HCT116 (cell line): Measurements from ENCODE around the gene NPIPA3. TPM values are rescaled to one million over a fixed set of nuclear protein-coding genes. Genes with fewer than 3 reads are reported as not detected.

Source experiments
- ATAC-seq: fragments of 200-7000 bp; cut with Tn5 transposase; 2 replicates; pipeline ENCODE4 v1.9.1; 2020; ENCODE audit warnings: mild to moderate bottlenecking, moderate library complexity
- BruUV-seq: library from RNA; stranded (reverse); fragments of 400-500 nt; replicated peaks from 2 replicates; lab custom pipeline; 2021; lab: Mats Ljungman, UMichigan
- CTCF ChIA-PET: fragments of 300-600 bp; sonication (Branson Sonifier 250); formaldehyde crosslinking; loops from one replicate; lab custom pipeline; 2021; ENCODE audit warnings: antibody characterized with exemption; lab: Charles Lee
- POLR2A ChIA-PET: fragments of 300-600, 350-600 bp; sonication (Branson Sonifier 250); formaldehyde crosslinking; loops from one replicate; lab custom pipeline; 2021; ENCODE audit warnings: antibody characterized with exemption; lab: Charles Lee
- RAD21 ChIA-PET, 2 experiments: fragments of 300-600 bp; sonication (Branson Sonifier 250); formaldehyde crosslinking; loops; one replicate each; lab custom pipeline; 2023; ENCODE audit warnings: low total read pairs in 2 of 2; ENCODE audit not compliant: uncharacterized antibody in 2 of 2, unreplicated experiment in 2 of 2, low non-redundant PET in 1 of 2; lab: Charles Lee
- DNase-seq: peaks from one replicate; pipeline ENCODE4 v3.0.0-alpha.2; 2010; ENCODE audit warnings: low read depth, low spot score
- H2AFZ ChIP-seq: fragments of 200-600 bp; shearing (Covaris generic), sonication (generic); 2 replicates; pipeline ENCODE4 v1.6.1; 2017; ENCODE audit warnings: low read depth, mixed run types, mixed read lengths, antibody characterized with exemption, low read length; ENCODE audit not compliant: poor library complexity, severe bottlenecking
- H3K27ac ChIP-seq: 2 replicates; pipeline ENCODE4 v1.5.1; 2012; ENCODE audit warnings: low read depth, low read length
- H3K27me3 ChIP-seq: fragments of 200-600 bp; sonication (generic); 2 replicates; pipeline ENCODE4 v1.6.1; 2016; ENCODE audit warnings: mixed run types, low read length, mixed read lengths; ENCODE audit not compliant: insufficient read depth
- H3K36me3 ChIP-seq, 2 experiments: fragments of 200-500 bp in 1 of 2; fragments of 200-600 bp in 1 of 2; sonication (Bioruptor generic) in 1 of 2; sonication (generic) in 1 of 2; 2 replicates each; pipeline versions ENCODE4 v1.5.1 to v1.6.1; 2014 to 2016; ENCODE audit warnings: low read length in 2 of 2, inconsistent platforms in 1 of 2, mixed read lengths in 1 of 2, mixed run types in 1 of 2; ENCODE audit not compliant: insufficient read depth in 2 of 2, control insufficient read depth in 1 of 2
- H3K4me1 ChIP-seq, 2 experiments: fragments of 200-600 bp in 1 of 2; sonication (generic) in 1 of 2; 2 replicates each; pipeline versions ENCODE4 v1.5.1 to v1.6.1; 2012 to 2017; ENCODE audit warnings: low read length in 2 of 2, inconsistent platforms in 1 of 2, mild to moderate bottlenecking in 1 of 2, mixed read lengths in 1 of 2, mixed run types in 1 of 2, moderate library complexity in 1 of 2; ENCODE audit not compliant: insufficient read depth in 2 of 2, control insufficient read depth in 1 of 2
- H3K4me2 ChIP-seq: fragments of 200-600 bp; sonication (generic); 2 replicates; pipeline ENCODE4 v1.6.1; 2017; ENCODE audit warnings: mixed run types, low read length, mixed read lengths
- H3K4me3 ChIP-seq, 2 experiments: fragments of 200-600 bp in 1 of 2; sonication (generic) in 1 of 2; replicated peaks in 1 of 2; 2 replicates each; pipeline ENCODE4 v1.5.1; 2011 to 2016; ENCODE audit warnings: low read length in 2 of 2, control low read depth in 1 of 2, low read depth in 1 of 2, mild to moderate bottlenecking in 1 of 2, mixed read lengths in 1 of 2, mixed run types in 1 of 2
- H3K79me2 ChIP-seq: fragments of 200-600 bp; sonication (generic); 2 replicates; pipeline ENCODE4 v1.6.1; 2017; ENCODE audit warnings: mild to moderate bottlenecking, mixed run types, low read length, moderate library complexity, mixed read lengths; ENCODE audit not compliant: insufficient read depth
- H3K9ac ChIP-seq: fragments of 200-600 bp; sonication (generic); 2 replicates; pipeline ENCODE4 v1.6.1; 2016; ENCODE audit warnings: low read length, mixed read lengths
- H3K9me2 ChIP-seq: fragments of 200-600 bp; sonication (generic), shearing (Covaris generic); 2 replicates; pipeline ENCODE4 v1.6.1; 2017; ENCODE audit warnings: mixed run types, mild to moderate bottlenecking, moderate library complexity; ENCODE audit not compliant: insufficient read depth
- H3K9me3 ChIP-seq, 2 experiments: fragments of 200-500 bp in 1 of 2; fragments of 200-600 bp in 1 of 2; sonication (Bioruptor generic) in 1 of 2; sonication (generic) in 1 of 2; 2 replicates each; pipeline ENCODE4 v1.6.1; 2014 to 2017; ENCODE audit warnings: low read length in 2 of 2, mixed read lengths in 2 of 2, inconsistent platforms in 1 of 2, low read depth in 1 of 2, mild to moderate bottlenecking in 1 of 2, mixed run types in 1 of 2, moderate library complexity in 1 of 2; ENCODE audit not compliant: control insufficient read depth in 1 of 2, insufficient read depth in 1 of 2
- H4K20me1 ChIP-seq: fragments of 200-600 bp; sonication (generic), shearing (Covaris generic); 2 replicates; pipeline ENCODE4 v1.6.1; 2017; ENCODE audit warnings: mixed run types, mild to moderate bottlenecking, moderate library complexity; ENCODE audit not compliant: insufficient read depth
- ATF3 ChIP-seq: IDR thresholded peaks from 2 replicates; pipeline ENCODE4 v1.6.1; 2012
- CBX3 ChIP-seq: IDR thresholded peaks from 2 replicates; pipeline ENCODE4 v1.6.1; 2012; ENCODE audit warnings: low read depth
- CEBPB ChIP-seq: IDR thresholded peaks from 2 replicates; pipeline ENCODE4 v1.6.1; 2012; ENCODE audit warnings: low read depth
- EGR1 ChIP-seq: IDR thresholded peaks from 2 replicates; pipeline ENCODE4 v1.6.1; 2012; ENCODE audit warnings: low read depth
- ELF1 ChIP-seq: IDR thresholded peaks from 2 replicates; pipeline ENCODE4 v1.6.1; 2012; ENCODE audit warnings: low read depth, borderline replicate concordance
- EZH2 ChIP-seq: fragments of 200-600 bp; sonication (generic); IDR thresholded peaks from 2 replicates; pipeline ENCODE4 v1.6.1; 2017; ENCODE audit warnings: antibody characterized with exemption, mixed run types
- EZH2phosphoT487 ChIP-seq: fragments of 200-600 bp; IDR thresholded peaks from 2 replicates; pipeline ENCODE4 v1.6.1; 2018; ENCODE audit warnings: antibody characterized with exemption, borderline replicate concordance
- JUND ChIP-seq: IDR thresholded peaks from 2 replicates; pipeline ENCODE4 v1.6.1; 2012
- MAX ChIP-seq: IDR thresholded peaks from 2 replicates; pipeline ENCODE4 v1.6.1; 2012
- POLR2A ChIP-seq: IDR thresholded peaks from 2 replicates; pipeline ENCODE4 v1.7.0; 2011; ENCODE audit warnings: borderline replicate concordance; ENCODE audit not compliant: insufficient read depth, insufficient read length; ENCODE audit errors: extremely low read depth
- RAD21 ChIP-seq: IDR thresholded peaks from 2 replicates; pipeline ENCODE4 v1.6.1; 2012; ENCODE audit warnings: low read depth, mild to moderate bottlenecking
- REST ChIP-seq: IDR thresholded peaks from 2 replicates; pipeline ENCODE4 v1.6.1; 2012; ENCODE audit warnings: low read depth
- SP1 ChIP-seq: IDR thresholded peaks from 2 replicates; pipeline ENCODE4 v1.6.1; 2012; ENCODE audit warnings: low read depth
- SRF ChIP-seq: IDR thresholded peaks from 2 replicates; pipeline ENCODE4 v1.6.1; 2012; ENCODE audit warnings: low read depth
- TCF7L2 ChIP-seq: IDR thresholded peaks from 2 replicates; pipeline ENCODE4 v1.7.0; 2011; ENCODE audit warnings: borderline replicate concordance, inconsistent platforms; ENCODE audit not compliant: insufficient read depth, insufficient read length; ENCODE audit errors: extremely low read depth
- YY1 ChIP-seq: IDR thresholded peaks from 2 replicates; pipeline ENCODE4 v1.6.1; 2011; ENCODE audit warnings: low read length, low read depth, moderate library complexity, mild to moderate bottlenecking; ENCODE audit not compliant: insufficient replicate concordance; ENCODE audit errors: extremely low read depth
- ZBTB33 ChIP-seq: IDR thresholded peaks from 2 replicates; pipeline ENCODE4 v1.6.1; 2011; ENCODE audit warnings: mild to moderate bottlenecking, low read length, moderate library complexity; ENCODE audit not compliant: insufficient replicate concordance; ENCODE audit errors: extremely low read depth
- ZFX ChIP-seq: fragments of 450-650 bp; IDR thresholded peaks from 2 replicates; pipeline ENCODE4 v1.6.1; 2017
- ZNF274 ChIP-seq: fragments of 200-500 bp; sonication (Bioruptor generic); IDR thresholded peaks from 2 replicates; pipeline ENCODE4 v1.6.1; 2014; ENCODE audit warnings: mild to moderate bottlenecking, low read depth, low read length, inconsistent platforms
- intact Hi-C: fragments of 100-400 bp; cut with micrococcal nuclease; formaldehyde crosslinking; loops from 2 replicates; pipeline ENCODE4 v1.10.0; 2022
- total RNA-seq: library from RNA; stranded (reverse); gene quantifications from one replicate; pipeline ENCODE4 v1.2.1, GENCODE V29; 2021; ENCODE audit not compliant: unreplicated experiment

Gene NPIPA3
- total RNA-seq, 1 experiment from 2014 or later: 1.6 TPM

GRCh38 chr16:14676633-14677032, 26.6 kb upstream of the NPIPA3 start:
- no peaks in the 10 kb centered on the region for H3K27me3 ChIP-seq
- ChIA-PET POLR2A (no interaction called here), CTCF (no interaction called here), RAD21 (no interaction called here)
- H3K4me1 ChIP-seq: no peaks in the 10 kb centered on the region
- no peaks in the 10 kb centered on the region for H3K36me3 ChIP-seq
- no TSS peak for BruUV-seq
- H2AFZ ChIP-seq: no peak overlapping the region
- intact Hi-C loops: no loop called here
- no peaks in the 10 kb centered on the region for H3K9me3 ChIP-seq
- H3K9me2 ChIP-seq: no peaks in the 10 kb centered on the region
- H3K4me3 ChIP-seq: no peak overlapping the region
- DNase-seq: no peak
- H3K9ac ChIP-seq: no peak overlapping the region
- TF ChIP-seq ZNF274 (no peak), POLR2A (no peak), MAX (no peak), CBX3 (no peak), ELF1 (no peak), YY1 (no peak), JUND (no peak), SP1 (no peak), EGR1 (no peak), CEBPB (no peak), SRF (no peak), REST (no peak), TCF7L2 (no peak), EZH2phosphoT487 (no peak), ZBTB33 (no peak), RAD21 (no peak), EZH2 (no peak), ZFX (no peak), ATF3 (no peak)
- no peaks in the 10 kb centered on the region for H3K79me2 ChIP-seq
- no peak for ATAC-seq
- no peak overlapping the region for H3K4me2 ChIP-seq
- no peaks in the 10 kb centered on the region for H4K20me1 ChIP-seq
- H3K27ac ChIP-seq: no peak overlapping the region
